ENCODE measurements around the gene AP2B1. TPM values are rescaled to one million over a fixed set of nuclear protein-coding genes. Genes with fewer than 3 reads are reported as not detected.
A peak's percentile ranks its signal among the peaks of the same experiment; 100 is the strongest.

AP2B1 gene
- total RNA-seq, 1 experiment from 2014 or later = 217 TPM

DNA sequence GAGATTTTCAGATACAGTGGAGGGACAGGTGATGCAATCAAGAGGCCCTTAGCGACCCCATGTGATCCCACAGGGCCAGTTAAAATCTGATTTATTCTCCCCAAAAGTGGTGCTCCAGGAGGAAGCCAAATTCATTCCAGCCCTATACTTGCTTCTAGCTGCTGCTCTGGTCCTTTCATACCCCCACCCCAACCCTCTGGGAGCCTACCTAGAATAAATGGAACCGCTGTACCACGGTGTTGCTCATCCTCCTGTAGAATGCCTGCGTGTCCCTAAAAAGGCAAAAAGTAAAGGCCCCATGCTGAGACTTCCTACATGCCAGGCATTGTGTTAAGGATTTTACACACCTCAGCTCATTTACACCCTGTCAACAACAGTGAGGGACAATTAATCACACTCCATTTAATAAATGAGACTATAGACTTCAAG lies 142.3 kb downstream of the AP2B1 start:
- Mint-ChIP-seq H3K27me3 (ENCODE audit: low read depth) (peaks cover 20% of the 10 kb centered on the region), H3K9me3 (no peaks in the 10 kb centered on the region), H3K27ac (peak overlapping the region in 2 of 3 experiments; percentile 33 to 60; a peak in 2 of 7 replicates), H3K36me3 (ENCODE audit: insufficient read depth in 1 of 3, low read depth in 3 of 3) (peaks cover 2 to 16% (median 16%) of the 10 kb centered on the region in 3 experiments; a peak in 6 of 7 replicates), H3K4me3 (peak overlapping the region in 1 of 2 experiments; percentile 53; a peak in 2 of 5 replicates), H3K4me1 (peaks cover 40 to 52% of the 10 kb centered on the region in 2 experiments)
- Histone ChIP-seq H2BK20ac (ENCODE audit: low read depth, low read length, poor library complexity, severe bottlenecking) (no peak overlapping the region), H3K4me2 (ENCODE audit: insufficient read depth, insufficient read length, low read length) (no peak overlapping the region), H4K5ac (ENCODE audit: insufficient read length, low read depth, low read length) (no peak overlapping the region), H2BK12ac (ENCODE audit: insufficient read length, low read depth, low read length) (no peak overlapping the region), H3K9me3 (ENCODE audit: control insufficient read depth, low read depth, low read length) (no peaks in the 10 kb centered on the region), H3K79me2 (ENCODE audit: insufficient read depth, low read length) (no peaks in the 10 kb centered on the region), H3K9ac (ENCODE audit: extremely low read depth, insufficient read length, low read length) (no peak overlapping the region), H3K79me1 (ENCODE audit: insufficient read depth, low read depth, low read length, poor library complexity, severe bottlenecking) (no peaks in the 10 kb centered on the region), H2BK5ac (ENCODE audit: insufficient read length, low read length) (no peak overlapping the region), H3K23me2 (ENCODE audit: insufficient read length, low read depth, low read length, poor library complexity, severe bottlenecking) (peaks cover 6% of the 10 kb centered on the region), H3K56ac (ENCODE audit: insufficient read length, low read depth, low read length) (no peak overlapping the region), H2BK120ac (ENCODE audit: low read depth, low read length, poor library complexity, severe bottlenecking) (no peak overlapping the region), H2AK5ac (ENCODE audit: insufficient read length, low read length) (no peak overlapping the region), H3K14ac (ENCODE audit: insufficient read depth, low read length) (no peak overlapping the region), H3T11ph (ENCODE audit: low read length) (no peak overlapping the region), H4K8ac (replicated peaks; ENCODE audit: insufficient read length, low read depth, low read length) (no peak overlapping the region), H2AFZ (ENCODE audit: low read length) (no peak overlapping the region), H3K27ac (ENCODE audit: insufficient read length, low read depth, low read length) (no peak overlapping the region), H4K91ac (ENCODE audit: insufficient read length, low read depth, low read length) (no peak overlapping the region), H3K4ac (ENCODE audit: low read depth, low read length) (no peak overlapping the region), H3K18ac (ENCODE audit: insufficient read length, low read depth, low read length) (no peak overlapping the region), H3K27me3 (ENCODE audit: insufficient read depth, low read length) (no peaks in the 10 kb centered on the region), H4K20me1 (ENCODE audit: control insufficient read depth, insufficient read depth, insufficient read length) (no peaks in the 10 kb centered on the region), H3K23ac (ENCODE audit: insufficient read length, low read depth, low read length) (no peak overlapping the region), H2BK15ac (ENCODE audit: low read depth, low read length) (no peak overlapping the region), H3K4me1 (ENCODE audit: insufficient read depth, low read length) (peaks cover 3% of the 10 kb centered on the region; the same call in 1 of the 2 replicates)
- WGBS (ENCODE audit: extremely low coverage, insufficient read length, low lambda C conversion rate) = no CpG with 5 or more reads among the region's 4 CpGs
- DNase-seq = no peak
- TF ChIP-seq, protein P1, sequence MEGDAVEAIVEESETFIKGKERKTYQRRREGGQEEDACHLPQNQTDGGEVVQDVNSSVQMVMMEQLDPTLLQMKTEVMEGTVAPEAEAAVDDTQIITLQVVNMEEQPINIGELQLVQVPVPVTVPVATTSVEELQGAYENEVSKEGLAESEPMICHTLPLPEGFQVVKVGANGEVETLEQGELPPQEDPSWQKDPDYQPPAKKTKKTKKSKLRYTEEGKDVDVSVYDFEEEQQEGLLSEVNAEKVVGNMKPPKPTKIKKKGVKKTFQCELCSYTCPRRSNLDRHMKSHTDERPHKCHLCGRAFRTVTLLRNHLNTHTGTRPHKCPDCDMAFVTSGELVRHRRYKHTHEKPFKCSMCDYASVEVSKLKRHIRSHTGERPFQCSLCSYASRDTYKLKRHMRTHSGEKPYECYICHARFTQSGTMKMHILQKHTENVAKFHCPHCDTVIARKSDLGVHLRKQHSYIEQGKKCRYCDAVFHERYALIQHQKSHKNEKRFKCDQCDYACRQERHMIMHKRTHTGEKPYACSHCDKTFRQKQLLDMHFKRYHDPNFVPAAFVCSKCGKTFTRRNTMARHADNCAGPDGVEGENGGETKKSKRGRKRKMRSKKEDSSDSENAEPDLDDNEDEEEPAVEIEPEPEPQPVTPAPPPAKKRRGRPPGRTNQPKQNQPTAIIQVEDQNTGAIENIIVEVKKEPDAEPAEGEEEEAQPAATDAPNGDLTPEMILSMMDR (conservative IDR thresholded peaks at IDR 0.05) = no peak

Measured in H9 (cell line).